WI38 (cell line): ENCODE data around the gene SEZ6.

Experiments
- H3K4me3 ChIP-seq: 2 replicates; pipeline ENCODE4 v1.5.1; 2011; ENCODE audit warnings: low read depth, mild to moderate bottlenecking, control low read depth, low read length
- CTCF ChIP-seq: IDR thresholded peaks from 2 replicates; pipeline ENCODE4 v1.5.1; 2012; ENCODE audit warnings: low read depth, mild to moderate bottlenecking, control low read depth, low read length

Gene SEZ6

GRCh38 chr17:28992185-28992584, 13.6 kb downstream of the SEZ6 start:
- H3K4me3 ChIP-seq: no peak overlapping the region
- no peak for TF ChIP-seq CTCF

- H3K4me3 ChIP-seq: no peak overlapping the region
- TF ChIP-seq CTCF: no peak
These were observed 14.1 kb downstream of the SEZ6 start for GRCh38 chr17:28991779-28992178.

- TF ChIP-seq CTCF: no peak
- H3K4me3 ChIP-seq: no peak overlapping the region
These were observed 16.8 kb downstream of the SEZ6 start for GRCh38 chr17:28989028-28989427.

- H3K4me3 ChIP-seq: no peak overlapping the region
- no peak for TF ChIP-seq CTCF
These were observed 17.4 kb downstream of the SEZ6 start for GRCh38 chr17:28988475-28988874.

- TF ChIP-seq CTCF: no peak
- H3K4me3 ChIP-seq: no peak overlapping the region
These were observed 18.8 kb downstream of the SEZ6 start for GRCh38 chr17:28986714-28987655.

- no peak for TF ChIP-seq CTCF
- H3K4me3 ChIP-seq: no peak overlapping the region
These were observed 19.7 kb downstream of the SEZ6 start for GRCh38 chr17:28985950-28986713.
